MCF 10A (cell line): Measurements from ENCODE around the gene MIF4GD. TPM values are rescaled to one million over a fixed set of nuclear protein-coding genes. Genes with fewer than 3 reads are reported as not detected.

Experiments
- BruUV-seq: library from RNA; stranded (reverse); fragments of 400-500 nt; replicated peaks from 2 replicates; lab custom pipeline; 2021; lab: Mats Ljungman, UMichigan
- CTCF ChIA-PET: fragments of 300-600 bp; sonication (Branson Sonifier 250); formaldehyde crosslinking; extraction: SDS; loops from one replicate; lab custom pipeline; 2021; ENCODE audit warnings: antibody characterized with exemption, inconsistent platforms; lab: Yijun Ruan, JAX
- POLR2A ChIA-PET: fragments of 300-600, 350-650 bp; sonication (Branson Sonifier 250); formaldehyde crosslinking; extraction: SDS; loops from one replicate; lab custom pipeline; 2020; ENCODE audit warnings: antibody characterized with exemption, inconsistent platforms; lab: Yijun Ruan, JAX
- DNase-seq: peaks from one replicate; pipeline ENCODE4 v3.0.0-alpha.2; 2018; ENCODE audit not compliant: unreplicated experiment
- H3K27ac Mint-ChIP-seq: one replicate; pipeline ENCODE4 v1.8.0; 2022; ENCODE audit warnings: mild to moderate bottlenecking, low read depth, mixed read lengths; ENCODE audit not compliant: unreplicated experiment
- H3K27me3 Mint-ChIP-seq: one replicate; pipeline ENCODE4 v1.8.0; 2022; ENCODE audit warnings: mixed read lengths; ENCODE audit not compliant: insufficient read depth, unreplicated experiment
- H3K36me3 Mint-ChIP-seq: one replicate; pipeline ENCODE4 v1.8.0; 2022; ENCODE audit warnings: mild to moderate bottlenecking, moderate library complexity, mixed read lengths; ENCODE audit not compliant: insufficient read depth, unreplicated experiment
- H3K4me1 Mint-ChIP-seq: one replicate; pipeline ENCODE4 v1.8.0; 2022; ENCODE audit warnings: mixed read lengths; ENCODE audit not compliant: insufficient read depth, unreplicated experiment
- H3K4me3 Mint-ChIP-seq: one replicate; pipeline ENCODE4 v1.8.0; 2022; ENCODE audit warnings: mild to moderate bottlenecking, moderate library complexity, mixed read lengths; ENCODE audit not compliant: unreplicated experiment
- H3K9me3 Mint-ChIP-seq: one replicate; pipeline ENCODE4 v1.8.0; 2022; ENCODE audit warnings: mixed read lengths; ENCODE audit not compliant: unreplicated experiment
- intact Hi-C: fragments of 100-400 bp; cut with micrococcal nuclease; formaldehyde crosslinking; loops from 2 replicates; pipeline ENCODE4 v1.14.1; 2022
- total RNA-seq: library from RNA; stranded (reverse); gene quantifications from 2 replicates; pipeline ENCODE4 v1.2.3, GENCODE V29; 2022
- TF ChIP-seq, protein P1 (sequence below): fragments of 200-600 bp; IDR thresholded peaks from one replicate; pipeline ENCODE4 v1.8.0; 2022; ENCODE audit warnings: antibody characterized with exemption, mild to moderate bottlenecking; ENCODE audit not compliant: unreplicated experiment

Gene MIF4GD
- total RNA-seq, 1 experiment from 2014 or later = 23.3 TPM

DNA sequence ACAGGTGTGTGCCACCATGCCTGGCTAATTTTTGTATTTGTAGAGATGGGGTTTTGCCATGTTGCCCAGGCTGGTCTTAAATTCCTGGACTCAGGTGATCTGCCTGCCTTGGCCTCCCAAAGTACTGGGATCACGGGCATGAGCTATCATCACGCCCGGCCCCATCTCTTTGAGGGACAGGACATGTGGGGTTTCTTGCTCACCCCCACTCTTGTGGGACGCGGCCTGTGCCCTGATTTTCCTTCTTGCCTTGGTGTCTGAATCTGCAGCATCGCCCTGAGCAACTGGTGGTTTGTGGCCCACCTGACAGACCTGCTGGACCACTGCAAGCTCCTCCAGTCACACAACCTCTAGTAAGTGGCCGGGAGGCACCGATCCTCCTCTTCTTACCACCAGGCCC is 40.0 kb downstream of the MIF4GD start:
- TF ChIP-seq, protein P1, sequence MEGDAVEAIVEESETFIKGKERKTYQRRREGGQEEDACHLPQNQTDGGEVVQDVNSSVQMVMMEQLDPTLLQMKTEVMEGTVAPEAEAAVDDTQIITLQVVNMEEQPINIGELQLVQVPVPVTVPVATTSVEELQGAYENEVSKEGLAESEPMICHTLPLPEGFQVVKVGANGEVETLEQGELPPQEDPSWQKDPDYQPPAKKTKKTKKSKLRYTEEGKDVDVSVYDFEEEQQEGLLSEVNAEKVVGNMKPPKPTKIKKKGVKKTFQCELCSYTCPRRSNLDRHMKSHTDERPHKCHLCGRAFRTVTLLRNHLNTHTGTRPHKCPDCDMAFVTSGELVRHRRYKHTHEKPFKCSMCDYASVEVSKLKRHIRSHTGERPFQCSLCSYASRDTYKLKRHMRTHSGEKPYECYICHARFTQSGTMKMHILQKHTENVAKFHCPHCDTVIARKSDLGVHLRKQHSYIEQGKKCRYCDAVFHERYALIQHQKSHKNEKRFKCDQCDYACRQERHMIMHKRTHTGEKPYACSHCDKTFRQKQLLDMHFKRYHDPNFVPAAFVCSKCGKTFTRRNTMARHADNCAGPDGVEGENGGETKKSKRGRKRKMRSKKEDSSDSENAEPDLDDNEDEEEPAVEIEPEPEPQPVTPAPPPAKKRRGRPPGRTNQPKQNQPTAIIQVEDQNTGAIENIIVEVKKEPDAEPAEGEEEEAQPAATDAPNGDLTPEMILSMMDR = no peak
- intact Hi-C loops = no loop called here
- H3K4me1 Mint-ChIP-seq = no peaks in the 10 kb centered on the region
- H3K27ac Mint-ChIP-seq = no peak overlapping the region
- ChIA-PET POLR2A (interaction anchor here (0.5 to 1.9 kb wide), 3 partner anchors 10 to 65 kb away, joined by 3 to 5 read pairs (median 3); partner anchors contain the start of gene NUP85), CTCF (interaction anchor here (0.5 to 1.4 kb wide), 3 partner anchors 7 to 117 kb away, joined by 3 to 4 read pairs (median 4); no protein-coding TSS in a partner anchor)
- BruUV-seq = no TSS peak
- H3K9me3 Mint-ChIP-seq = no peaks in the 10 kb centered on the region
- no peak overlapping the region for H3K4me3 Mint-ChIP-seq
- H3K36me3 Mint-ChIP-seq = peaks cover 63% of the 10 kb centered on the region
- H3K27me3 Mint-ChIP-seq = no peaks in the 10 kb centered on the region
- no peak for DNase-seq

DNA sequence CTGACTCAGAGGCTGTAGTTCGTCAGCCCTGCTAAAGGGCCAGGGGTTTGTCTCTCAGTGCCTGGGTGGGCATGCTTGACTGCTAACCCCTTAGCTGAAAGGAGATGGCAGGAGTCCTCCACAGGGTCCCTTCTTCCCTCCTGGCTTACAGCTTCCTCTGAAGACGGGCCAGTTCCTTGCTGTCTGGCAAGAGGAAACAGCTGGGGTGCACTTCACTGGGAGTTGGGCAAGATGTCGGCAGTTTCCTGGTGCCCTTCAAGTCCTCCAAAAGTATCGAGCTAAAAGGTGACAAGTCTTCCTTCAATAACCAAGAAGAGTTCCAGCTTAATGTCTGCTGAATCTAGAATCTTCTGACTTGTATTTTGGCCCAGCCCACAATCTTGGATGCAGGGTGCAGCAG is 42.2 kb downstream of the MIF4GD start:
- H3K4me3 Mint-ChIP-seq = no peak overlapping the region
- ChIA-PET POLR2A (interaction anchor here (0.7 to 1.4 kb wide), 6 partner anchors 8 to 391 kb away, joined by 3 to 4 read pairs (median 3); no protein-coding TSS in a partner anchor), CTCF (interaction anchor here (0.7 to 1.1 kb wide), 2 partner anchors 11 to 27 kb away, joined by 3 to 6 read pairs; no protein-coding TSS in a partner anchor)
- no peaks in the 10 kb centered on the region for H3K9me3 Mint-ChIP-seq
- TF ChIP-seq, protein P1 = no peak
- H3K4me1 Mint-ChIP-seq = no peaks in the 10 kb centered on the region
- no peak for DNase-seq
- no peaks in the 10 kb centered on the region for H3K27me3 Mint-ChIP-seq
- H3K27ac Mint-ChIP-seq = no peak overlapping the region
- peaks cover 63% of the 10 kb centered on the region for H3K36me3 Mint-ChIP-seq
- BruUV-seq = no TSS peak
- intact Hi-C loops = no loop called here

DNA sequence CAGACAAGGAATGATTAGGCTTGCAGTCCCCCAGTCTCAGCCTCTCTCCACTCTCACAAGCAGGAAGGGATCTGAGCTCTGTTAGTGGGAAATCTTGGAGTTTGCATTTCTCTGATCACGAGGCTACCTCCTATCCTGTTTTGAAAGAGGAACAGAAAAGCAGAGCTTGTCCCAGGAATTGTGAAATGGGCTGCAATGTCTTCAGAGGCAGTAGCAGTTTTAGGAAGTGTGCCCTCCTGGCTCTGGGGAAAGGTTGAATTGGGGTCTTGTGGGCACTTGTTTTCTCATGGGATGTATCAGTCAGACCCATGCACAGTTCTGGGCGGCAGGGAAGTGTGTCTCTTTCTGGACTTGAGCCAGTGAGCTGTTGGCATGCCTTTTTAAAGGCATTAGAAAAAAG is 42.7 kb downstream of the MIF4GD start:
- Mint-ChIP-seq H3K9me3 (no peaks in the 10 kb centered on the region), H3K27ac (no peak overlapping the region), H3K27me3 (no peaks in the 10 kb centered on the region), H3K4me3 (no peak overlapping the region), H3K4me1 (no peaks in the 10 kb centered on the region), H3K36me3 (peaks cover 61% of the 10 kb centered on the region)
- intact Hi-C loops = no loop called here
- no peak for DNase-seq
- POLR2A ChIA-PET = interaction anchor here (0.8 to 1.4 kb wide), 4 partner anchors 9 to 20 kb away, joined by 3 to 4 read pairs (median 3); no protein-coding TSS in a partner anchor
- no TSS peak for BruUV-seq
- CTCF ChIA-PET = interaction anchor here (0.7 to 1.1 kb wide), 2 partner anchors 11 to 27 kb away, joined by 3 to 6 read pairs; no protein-coding TSS in a partner anchor
- TF ChIP-seq, protein P1 = no peak

DNA sequence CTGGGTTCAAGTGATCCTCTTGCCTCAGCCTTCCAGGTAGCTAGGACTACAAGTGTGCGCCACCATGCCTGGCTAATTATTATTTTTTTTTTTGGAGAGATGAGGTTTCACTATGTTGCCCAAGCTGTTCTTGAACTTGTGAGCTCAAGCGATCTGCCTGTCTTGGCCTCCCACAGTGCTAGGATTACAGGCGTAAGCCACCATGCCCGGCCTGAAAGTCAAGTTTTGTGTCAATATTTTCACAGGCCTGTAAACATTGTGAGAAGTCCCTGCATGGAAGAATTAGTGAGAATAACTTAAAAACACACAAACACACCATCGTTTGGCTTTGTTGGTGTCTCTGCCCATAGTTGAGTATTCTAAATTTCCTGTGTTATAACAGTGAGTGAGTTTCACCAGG is 43.3 kb downstream of the MIF4GD start:
- H3K9me3 Mint-ChIP-seq = no peaks in the 10 kb centered on the region
- no peak overlapping the region for H3K27ac Mint-ChIP-seq
- CTCF ChIA-PET = interaction anchor here (0.7 kb wide), 1 partner anchor 31 kb away, joined by 4 read pairs; no protein-coding TSS in a partner anchor
- no peak for DNase-seq
- no peaks in the 10 kb centered on the region for H3K4me1 Mint-ChIP-seq
- POLR2A ChIA-PET = interaction anchor here (0.9 kb wide), 1 partner anchor 10 kb away, joined by 3 read pairs; no protein-coding TSS in a partner anchor
- H3K27me3 Mint-ChIP-seq = no peaks in the 10 kb centered on the region
- peaks cover 56% of the 10 kb centered on the region for H3K36me3 Mint-ChIP-seq
- BruUV-seq = no TSS peak
- no peak overlapping the region for H3K4me3 Mint-ChIP-seq
- intact Hi-C loops = no loop called here
- TF ChIP-seq, protein P1 = no peak
